Femur (tissue), 1 donor: ENCODE measurements around the gene SLC35B2.

Source experiments
- DNase-seq: peaks from one replicate; pipeline ENCODE4 v3.0.0-alpha.2; 2017

SLC35B2 gene

DNA sequence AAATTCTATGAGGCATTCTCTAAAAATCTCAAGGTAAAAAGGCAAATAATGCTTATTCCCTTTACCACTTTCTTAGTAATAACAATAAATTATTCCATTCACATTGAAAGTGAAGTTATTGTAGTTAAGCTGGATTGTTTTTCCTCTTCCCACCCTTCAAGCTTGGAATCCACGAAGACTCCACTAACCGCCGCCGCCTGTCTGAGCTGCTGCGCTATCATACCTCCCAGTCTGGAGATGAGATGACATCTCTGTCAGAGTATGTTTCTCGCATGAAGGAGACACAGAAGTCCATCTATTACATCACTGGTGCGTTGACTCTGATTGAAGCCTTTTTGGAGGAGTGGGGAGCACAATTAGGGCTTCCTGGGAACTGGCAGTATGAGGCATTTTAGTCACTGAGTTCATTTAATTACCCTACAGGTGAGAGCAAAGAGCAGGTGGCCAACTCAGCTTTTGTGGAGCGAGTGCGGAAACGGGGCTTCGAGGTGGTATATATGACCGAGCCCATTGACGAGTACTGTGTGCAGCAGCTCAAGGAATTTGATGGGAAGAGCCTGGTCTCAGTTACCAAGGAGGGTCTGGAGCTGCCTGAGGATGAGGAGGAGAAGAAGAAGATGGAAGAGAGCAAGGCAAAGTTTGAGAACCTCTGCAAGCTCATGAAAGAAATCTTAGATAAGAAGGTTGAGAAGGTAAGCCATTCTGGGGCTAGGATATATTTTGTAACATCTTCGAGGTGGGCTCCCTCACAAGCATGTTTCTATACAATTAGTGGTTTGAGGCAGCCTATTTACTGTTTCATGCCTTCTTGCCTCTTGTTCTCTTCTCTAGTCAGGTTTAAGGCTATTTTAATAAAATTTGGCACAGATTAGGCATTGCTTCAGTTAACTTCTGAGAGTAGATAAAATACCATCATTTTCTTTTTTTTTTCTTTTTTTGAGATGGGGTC is 5.5 kb downstream of the SLC35B2 start:
- no peak for DNase-seq

DNA sequence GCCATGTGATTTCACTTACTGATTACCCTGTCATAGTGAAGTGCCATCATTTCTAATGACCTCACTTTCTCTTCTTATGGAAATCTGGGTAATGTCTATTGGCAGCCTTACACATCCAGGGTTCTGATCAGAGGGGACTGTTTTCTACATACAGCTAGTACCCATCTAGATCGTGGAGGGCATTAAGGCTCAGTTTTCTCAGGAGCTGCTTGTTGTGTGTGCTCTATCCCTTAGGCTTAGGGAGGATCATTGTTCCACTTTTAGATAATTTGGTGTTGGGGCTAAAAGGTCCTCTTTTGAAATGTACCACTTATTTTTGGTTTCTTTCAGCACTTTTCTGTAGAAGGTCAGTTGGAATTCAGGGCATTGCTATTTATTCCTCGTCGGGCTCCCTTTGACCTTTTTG is 6.6 kb downstream of the SLC35B2 start:
- DNase-seq = no peak

DNA sequence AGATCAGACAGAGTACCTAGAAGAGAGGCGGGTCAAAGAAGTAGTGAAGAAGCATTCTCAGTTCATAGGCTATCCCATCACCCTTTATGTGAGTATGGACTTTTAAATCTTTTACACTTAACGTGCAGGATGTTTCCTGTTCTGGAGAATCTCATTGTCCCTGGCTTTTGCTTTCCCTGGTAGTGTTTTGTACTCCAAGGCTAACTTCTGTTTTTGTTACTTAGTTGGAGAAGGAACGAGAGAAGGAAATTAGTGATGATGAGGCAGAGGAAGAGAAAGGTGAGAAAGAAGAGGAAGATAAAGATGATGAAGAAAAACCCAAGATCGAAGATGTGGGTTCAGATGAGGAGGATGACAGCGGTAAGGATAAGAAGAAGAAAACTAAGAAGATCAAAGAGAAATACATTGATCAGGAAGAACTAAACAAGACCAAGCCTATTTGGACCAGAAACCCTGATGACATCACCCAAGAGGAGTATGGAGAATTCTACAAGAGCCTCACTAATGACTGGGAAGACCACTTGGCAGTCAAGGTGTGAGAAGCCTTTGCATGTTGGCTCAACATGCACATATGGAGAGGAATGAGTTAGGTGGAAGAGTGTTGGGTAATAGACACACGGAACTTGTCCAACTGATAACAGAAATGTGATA is 7.1 kb downstream of the SLC35B2 start:
- no peak for DNase-seq

DNA sequence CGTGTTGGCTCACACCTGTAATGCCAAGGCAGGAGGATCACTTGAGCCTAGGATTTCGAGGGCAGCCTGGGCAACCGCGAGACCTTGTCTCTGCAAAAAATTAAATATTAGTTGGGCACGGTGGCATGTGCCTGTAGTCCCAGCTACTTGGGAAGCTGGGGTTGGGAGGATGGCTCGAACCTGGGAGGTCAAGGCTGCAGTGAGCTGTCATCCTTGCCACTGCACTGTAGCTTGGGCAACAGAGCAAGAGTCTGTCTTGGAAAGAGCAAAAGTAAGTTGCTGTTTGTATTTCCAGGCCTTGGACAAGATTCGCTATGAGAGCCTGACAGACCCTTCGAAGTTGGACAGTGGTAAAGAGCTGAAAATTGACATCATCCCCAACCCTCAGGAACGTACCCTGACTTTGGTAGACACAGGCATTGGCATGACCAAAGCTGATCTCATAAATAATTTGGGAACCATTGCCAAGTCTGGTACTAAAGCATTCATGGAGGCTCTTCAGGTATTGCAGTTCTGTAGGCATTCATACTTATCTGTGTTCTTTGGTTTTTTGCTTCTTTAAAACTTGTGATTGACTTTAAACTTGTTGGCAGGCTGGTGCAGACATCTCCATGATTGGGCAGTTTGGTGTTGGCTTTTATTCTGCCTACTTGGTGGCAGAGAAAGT is 8.1 kb downstream of the SLC35B2 start:
- no peak for DNase-seq

DNA sequence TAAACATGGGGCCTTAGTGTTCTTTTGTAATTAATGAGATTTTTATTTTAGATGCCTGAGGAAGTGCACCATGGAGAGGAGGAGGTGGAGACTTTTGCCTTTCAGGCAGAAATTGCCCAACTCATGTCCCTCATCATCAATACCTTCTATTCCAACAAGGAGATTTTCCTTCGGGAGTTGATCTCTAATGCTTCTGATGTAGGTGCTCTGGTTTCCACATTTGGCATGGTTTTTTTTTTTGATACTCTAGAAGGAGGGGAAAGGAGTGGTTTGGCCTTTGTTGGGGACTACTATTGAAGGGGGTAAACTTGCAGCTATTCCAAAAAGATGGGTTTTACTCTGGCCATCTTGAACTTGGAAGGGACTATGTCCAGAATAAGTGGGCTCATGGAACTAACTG is 8.7 kb downstream of the SLC35B2 start:
- DNase-seq = no peak

DNA sequence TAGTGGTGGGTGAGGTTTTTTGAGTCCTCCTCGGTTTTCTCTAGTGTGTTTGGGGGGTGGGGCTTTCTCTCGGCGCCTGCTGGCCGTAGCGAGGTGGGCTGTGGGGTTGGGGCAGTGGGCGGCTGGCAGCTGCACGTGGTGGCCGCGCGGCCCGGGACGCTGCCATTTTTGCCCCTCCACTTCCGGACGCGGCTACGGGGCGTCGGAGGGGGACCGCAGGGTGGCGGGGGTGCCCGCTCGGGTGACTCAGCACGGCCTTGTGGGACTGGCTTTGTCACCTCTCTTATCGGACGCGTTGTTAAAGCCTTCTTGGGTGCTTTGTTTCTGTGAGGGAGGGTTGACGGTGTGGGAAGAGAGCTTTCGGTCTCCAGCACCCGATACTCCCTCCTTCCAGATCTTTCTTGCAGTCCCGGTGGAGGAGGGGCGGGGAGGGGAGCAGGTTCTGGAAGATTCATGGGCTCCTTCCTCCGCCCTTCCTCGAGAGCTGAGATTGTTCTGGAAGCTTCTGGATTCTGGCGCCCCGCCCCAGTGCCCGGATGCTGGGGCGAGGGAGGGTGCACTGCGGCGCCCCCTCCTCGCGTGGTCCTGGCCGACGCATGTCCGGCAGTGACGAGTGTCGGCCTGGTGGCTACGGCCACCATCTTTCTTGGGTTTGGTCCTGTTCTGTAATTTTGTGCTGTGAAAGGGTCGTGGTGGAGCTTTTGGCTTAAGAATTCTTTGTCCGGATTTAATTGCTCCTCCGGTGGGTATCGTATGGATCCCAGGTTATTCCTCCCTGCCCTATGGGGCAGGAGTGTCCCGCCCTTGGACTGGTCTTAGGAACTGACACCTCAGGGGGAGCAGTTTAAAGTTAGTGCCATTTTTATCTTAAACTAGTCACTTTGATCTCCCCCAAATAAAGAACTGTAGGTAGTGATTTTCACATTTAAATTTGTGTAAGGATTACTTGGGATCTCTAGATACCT is 9.7 kb downstream of the SLC35B2 start:
- DNase-seq = peak; percentile 79

DNA sequence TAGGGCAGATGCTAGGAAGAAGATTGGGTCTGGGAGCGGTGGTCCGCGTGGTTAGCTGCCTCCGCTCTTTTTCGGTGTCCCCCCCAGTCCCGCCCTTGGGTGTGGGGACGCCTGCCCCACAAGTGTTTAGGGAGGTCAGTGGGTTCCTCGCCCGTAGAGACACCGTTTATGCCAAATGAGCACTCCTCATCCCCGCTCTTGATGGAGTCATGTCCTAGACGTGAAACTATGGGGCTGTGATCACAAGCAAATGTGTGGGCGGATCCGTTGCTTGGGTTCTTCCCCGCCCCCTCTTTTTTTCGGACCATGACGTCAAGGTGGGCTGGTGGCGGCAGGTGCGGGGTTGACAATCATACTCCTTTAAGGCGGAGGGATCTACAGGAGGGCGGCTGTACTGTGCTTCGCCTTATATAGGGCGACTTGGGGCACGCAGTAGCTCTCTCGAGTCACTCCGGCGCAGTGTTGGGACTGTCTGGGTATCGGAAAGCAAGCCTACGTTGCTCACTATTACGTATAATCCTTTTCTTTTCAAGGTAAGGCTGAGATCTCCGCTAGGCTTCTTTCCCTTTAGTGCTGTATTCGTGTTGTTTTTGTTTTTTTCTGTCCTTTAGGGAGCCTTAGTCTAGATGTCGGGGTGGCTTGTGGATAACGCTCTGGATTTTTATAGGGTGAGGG is 10.5 kb downstream of the SLC35B2 start, which contains the start of gene HSP90AB1:
TSS of gene HSP90AB1 (plus strand) at position 439 of the 675 bp plus-strand sequence. CDS start 1,529 bp downstream, outside the sequence.
- peak; percentile 97 for DNase-seq

DNA sequence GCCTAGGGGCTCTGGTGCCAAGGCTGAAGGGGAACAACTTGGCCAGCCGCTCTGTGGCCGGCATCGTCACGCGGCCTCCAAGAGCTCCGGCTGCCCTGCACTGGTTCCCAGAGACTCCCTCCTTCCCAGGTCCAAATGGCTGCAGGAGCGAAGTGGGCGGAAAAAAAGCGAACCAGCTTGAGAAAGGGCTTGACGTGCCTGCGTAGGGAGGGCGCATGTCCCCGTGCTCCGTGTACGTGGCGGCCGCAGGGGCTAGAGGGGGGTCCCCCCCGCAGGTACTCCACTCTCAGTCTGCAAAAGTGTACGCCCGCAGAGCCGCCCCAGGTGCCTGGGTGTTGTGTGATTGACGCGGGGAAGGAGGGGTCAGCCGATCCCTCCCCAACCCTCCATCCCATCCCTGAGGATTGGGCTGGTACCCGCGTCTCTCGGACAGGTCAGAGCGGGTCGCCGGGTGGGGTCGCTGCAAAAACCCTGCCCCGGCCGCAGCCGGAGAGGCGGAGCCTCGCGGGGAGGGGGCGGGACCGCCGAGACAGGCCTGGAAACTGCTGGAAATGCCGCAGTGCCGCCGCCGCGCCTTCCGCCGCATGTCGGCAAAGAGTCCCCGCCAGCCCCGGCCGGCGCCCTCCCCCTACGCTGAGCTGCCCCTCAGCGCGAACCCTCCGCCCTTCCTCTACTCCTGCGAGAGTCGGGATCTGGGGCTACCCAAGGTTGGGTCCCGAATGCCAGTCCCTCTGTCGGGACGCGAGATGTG is 11.2 kb downstream of the SLC35B2 start:
- peak; percentile 93 for DNase-seq

DNA sequence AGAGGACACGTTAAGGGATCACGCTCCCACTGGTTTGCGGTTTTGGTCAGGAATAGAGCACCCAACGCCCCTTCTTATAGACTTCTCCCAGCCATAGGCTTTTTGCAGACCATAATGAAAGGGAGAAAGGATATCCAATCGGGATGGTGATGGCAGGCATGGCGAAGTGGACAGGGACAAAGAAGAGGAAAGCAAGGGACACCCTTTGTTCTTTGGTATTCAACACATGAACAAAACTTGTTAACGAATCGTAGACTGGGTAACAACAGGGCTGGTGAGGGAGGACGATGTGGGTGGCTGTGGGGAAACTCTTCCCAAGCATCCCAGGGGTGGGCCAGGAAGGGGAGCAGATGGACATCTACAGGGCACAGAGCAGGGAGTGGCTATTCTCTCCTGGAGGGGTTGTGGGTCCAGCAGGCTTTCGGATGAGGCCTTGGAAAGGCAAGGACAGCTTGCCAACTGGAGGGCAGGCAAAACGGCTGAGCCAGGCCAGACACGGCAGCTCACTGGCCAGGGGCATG is 11.9 kb downstream of the SLC35B2 start:
- peak; percentile 19 for DNase-seq

DNA sequence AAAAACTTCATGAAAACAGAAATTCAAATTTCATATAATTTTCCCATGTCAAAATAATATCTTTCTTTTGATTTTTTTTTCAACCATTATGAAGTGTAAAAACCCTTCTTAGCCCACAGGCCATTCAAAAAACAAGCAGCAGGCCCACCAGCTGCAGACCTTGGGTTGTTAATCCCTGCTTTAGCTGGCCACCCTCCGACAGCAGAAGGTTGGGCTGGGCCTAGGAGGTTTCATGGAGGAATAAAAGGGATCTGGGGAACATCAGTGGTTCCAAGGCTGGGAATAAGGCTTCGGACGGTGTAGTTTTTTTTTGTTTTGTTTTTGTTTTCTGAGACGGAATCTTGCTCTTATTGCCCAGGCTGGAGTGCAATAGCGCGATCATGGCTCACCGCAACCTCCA is 14.0 kb downstream of the SLC35B2 start:
- no peak for DNase-seq

DNA sequence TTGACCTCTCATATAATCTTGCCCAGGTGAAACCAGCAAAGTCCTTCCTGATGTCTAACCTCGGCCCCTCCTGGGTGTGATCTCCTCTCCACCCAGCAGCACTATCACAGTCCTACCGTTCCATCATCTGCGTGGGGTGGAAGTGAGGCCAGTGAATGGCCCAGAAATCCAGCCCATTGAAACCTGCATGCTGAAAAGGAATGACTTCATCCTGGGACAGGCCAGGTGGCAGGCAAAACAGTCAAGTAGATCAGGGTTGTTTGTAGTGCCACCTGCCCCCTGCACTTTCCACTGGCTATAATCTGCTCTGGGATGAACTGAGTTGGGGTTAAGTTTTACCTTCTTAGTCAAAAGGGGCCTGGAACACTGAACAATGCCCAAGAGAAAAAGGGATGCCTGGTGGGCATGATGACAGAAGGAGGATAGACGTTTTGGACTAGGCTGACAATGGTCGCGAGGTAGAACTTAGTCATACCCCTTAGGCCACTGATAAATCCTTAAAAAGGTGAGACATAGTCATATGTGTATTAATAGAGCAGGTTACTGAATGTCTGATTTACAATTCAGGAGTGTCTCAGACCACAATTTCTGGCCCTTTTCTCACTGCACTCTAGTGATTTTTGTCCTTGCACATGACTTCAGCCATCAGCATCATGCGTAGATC is 18.5 kb downstream of the SLC35B2 start:
- DNase-seq = no peak

DNA sequence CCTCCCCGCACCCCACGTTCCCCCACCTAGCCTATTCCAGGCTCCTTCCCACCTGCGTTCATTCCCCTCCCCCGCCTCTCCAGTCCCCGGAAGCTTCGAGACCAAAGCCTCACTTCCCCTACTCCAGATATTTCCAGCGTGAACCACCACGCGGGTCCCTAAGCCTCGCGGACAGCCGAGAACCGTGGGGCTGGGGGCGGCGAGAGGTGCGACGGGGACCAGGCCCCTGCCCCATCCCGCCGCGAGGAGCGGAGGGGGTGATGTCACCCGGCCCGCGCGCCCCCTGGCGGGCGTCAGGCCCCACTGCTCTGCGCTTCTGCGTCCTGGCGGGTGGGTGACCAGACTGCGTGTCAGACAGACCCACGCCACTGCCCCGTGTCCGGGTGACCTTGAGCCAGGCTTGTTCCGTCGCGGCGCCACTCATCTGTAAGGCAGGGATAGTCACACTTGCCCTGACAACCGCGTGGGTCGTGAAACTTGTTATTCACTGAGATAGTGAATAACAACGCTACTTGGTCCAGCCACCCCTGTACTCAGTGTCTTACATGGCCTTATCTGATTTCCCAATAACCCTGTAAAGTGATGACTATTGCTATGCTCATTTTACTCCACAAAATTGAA is 19.4 kb downstream of the SLC35B2 start:
- DNase-seq = peak; percentile 86

DNA sequence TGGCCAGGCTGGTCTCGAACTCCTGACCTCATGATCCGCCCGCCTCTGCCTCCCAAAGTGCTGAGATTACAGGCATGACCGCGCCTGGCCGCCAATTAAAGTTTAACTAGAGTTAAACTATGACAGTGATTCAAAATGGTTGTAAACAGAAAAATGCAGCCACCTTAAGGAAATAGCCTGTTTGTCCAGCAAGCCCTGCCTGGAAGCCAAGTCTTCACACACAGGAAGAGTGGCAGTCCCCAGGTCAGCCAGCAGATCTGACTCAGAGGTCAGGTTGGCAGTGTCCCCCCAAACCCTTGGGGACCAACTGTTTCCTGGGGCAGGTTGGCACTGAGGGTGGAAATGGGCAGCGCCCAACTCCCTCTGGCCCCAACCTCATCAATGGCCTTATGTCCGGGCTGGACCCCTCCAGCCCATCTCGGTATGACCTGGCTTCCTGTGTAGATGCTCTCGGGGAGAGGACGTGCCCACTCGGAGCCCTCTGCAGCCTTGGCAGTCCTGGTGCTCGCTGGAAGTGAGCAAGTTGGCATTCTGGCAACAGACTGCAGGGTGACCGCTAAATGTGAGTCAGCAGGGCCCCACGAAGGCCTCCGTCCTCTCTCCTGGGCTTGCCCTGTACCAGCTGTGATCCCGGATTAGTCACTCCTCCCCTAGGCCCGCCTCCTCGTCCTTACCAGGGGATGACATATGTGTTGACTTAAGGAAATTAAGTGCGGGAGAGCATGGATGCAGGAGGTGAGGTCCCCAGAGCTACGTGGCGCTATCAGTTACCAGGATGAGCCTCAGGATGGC is 20.1 kb downstream of the SLC35B2 start:
- peak; percentile 92 for DNase-seq

DNA sequence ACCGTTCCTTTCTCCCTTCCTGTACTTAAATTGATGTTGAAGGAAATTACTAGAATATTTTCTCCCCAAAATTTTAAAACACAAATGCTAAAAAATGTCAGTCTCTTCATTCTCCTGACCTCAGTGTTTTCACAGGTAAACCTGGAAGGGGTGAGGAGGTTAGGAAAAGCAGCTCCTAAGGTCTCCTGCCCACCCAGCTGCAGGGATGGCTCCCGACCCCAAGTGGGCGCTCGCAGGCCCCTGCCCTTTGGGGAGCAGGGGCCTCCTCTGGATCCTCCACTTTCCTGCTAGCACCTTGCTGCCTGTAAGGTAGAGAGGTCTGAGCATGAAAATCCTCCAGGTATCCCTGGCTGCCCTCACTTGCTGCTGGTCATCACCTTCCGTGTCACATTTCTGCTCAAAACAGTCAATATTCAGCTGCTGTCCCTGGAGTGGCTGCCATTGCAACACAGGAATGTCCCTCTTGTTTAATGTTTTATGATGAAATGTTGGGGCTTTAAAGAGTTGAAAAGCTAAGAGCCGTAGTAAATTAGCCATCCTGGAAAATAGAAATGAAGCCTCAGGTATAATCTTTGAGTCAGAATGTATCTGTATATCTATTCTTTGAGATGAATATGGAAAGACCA is 21.3 kb downstream of the SLC35B2 start:
- no peak for DNase-seq

DNA sequence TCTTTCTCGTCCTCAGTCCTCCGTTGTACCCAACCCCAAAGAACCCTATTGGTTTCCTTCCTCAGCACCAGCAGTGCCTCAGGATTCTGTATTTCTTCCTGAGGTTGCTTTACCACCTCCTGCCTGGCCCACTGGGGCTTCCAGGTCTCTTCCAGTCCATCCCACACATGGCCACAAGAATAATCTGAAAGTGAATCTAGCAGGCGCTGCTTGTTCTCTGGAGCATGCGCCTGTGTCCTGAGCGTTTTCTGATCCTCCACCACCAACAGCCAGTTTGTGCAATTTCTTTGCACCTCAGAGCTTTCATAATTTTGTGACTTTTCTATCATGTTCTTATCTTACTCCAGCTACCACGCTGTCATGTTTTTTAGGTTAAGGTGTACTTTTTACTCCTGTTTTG is 22.1 kb downstream of the SLC35B2 start:
- no peak for DNase-seq

DNA sequence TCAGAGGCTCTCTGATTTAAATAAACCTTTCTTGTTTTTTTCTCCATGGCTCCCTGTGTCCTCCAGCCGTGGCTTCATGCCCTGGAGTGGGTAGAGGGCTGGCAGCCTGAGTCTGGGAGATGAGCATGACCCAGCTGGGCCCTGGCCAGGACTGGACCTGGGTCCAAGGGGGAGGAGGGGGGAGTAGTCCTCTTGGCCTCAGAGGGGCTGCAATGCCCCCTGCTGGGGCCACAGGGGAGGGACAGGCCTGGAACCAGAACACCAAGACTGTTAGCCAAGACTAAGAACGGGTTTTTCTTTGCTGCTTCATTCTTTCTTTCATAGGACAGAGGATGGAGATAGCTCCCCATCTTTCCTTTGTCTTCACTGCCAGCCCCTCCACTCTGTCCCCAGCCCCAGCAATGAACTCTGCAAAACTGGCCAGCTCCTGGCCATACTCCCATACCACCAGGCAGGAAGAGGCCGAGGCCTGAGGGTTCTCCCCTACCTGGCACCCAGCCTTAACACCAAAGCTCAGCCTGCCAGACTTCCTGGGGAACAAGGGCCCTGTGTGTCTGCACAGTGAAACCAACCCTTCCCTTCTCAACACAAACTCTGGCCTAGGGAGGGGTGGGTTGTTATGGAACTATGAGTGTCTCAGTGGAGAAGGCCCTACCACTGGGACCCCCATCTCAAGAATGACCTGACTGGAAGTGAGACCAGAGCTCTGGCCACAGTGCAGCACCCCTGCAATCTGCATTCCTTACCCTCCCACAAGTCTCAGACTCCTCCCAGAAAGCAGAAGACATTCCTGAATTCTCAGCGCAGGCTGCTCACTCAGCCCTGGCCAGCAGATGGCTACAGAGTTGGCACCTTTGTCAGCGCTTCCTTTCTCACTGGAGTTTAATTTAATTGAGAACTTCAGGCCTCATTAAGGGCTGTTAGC is 23.0 kb downstream of the SLC35B2 start:
- peak; percentile 90 for DNase-seq

DNA sequence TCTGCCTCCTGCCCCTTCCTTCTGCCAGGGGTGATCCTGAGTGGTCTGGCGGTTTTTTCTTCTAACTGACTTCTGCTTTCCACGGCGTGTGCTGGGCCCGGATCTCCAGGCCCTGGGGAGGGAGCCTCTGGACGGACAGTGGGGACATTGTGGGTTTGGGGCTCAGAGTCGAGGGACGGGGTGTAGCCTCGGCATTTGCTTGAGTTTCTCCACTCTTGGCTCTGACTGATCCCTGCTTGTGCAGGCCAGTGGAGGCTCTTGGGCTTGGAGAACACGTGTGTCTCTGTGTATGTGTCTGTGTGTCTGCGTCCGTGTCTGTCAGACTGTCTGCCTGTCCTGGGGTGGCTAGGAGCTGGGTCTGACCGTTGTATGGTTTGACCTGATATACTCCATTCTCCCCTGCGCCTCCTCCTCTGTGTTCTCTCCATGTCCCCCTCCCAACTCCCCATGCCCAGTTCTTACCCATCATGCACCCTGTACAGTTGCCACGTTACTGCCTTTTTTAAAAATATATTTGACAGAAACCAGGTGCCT is 23.7 kb downstream of the SLC35B2 start:
- no peak for DNase-seq
